Naive B cell (primary cell): ENCODE results near the gene RGS10. TPM values are rescaled to one million over a fixed set of nuclear protein-coding genes. Genes with fewer than 3 reads are reported as not detected.

ENCODE experiments used
- ATAC-seq, 2 donors: fragments of 150-1000 bp; cut with Tn5 transposase; 2 replicates each; pipeline ENCODE4 v1.10.0; 2021; ENCODE audit warnings: low read depth in 2 of 2, mild to moderate bottlenecking in 2 of 2, moderate library complexity in 2 of 2
- DNase-seq: peaks from one replicate; pipeline ENCODE4 v3.0.0; 2022
- H3K27ac Mint-ChIP-seq, 6 donors: one replicate each; pipeline ENCODE4 v1.8.0; 2020 to 2022; ENCODE audit warnings: mild to moderate bottlenecking in 6 of 6, mixed read lengths in 6 of 6, moderate library complexity in 5 of 6, inconsistent platforms in 2 of 6
- H3K27me3 Mint-ChIP-seq, 3 donors: one replicate each; pipeline ENCODE4 v1.8.0; 2021 to 2022; ENCODE audit warnings: mixed read lengths in 3 of 3, mild to moderate bottlenecking in 1 of 3
- H3K36me3 Mint-ChIP-seq, 2 donors: one replicate each; pipeline ENCODE4 v1.8.0; 2020 to 2022; ENCODE audit warnings: mixed read lengths in 2 of 2, inconsistent platforms in 1 of 2, mild to moderate bottlenecking in 1 of 2
- H3K4me1 Mint-ChIP-seq, 3 donors: one replicate each; pipeline ENCODE4 v1.8.0; 2020 to 2022; ENCODE audit warnings: mixed read lengths in 3 of 3, inconsistent platforms in 1 of 3, mild to moderate bottlenecking in 1 of 3, moderate library complexity in 1 of 3
- H3K4me3 Mint-ChIP-seq, 8 donors: one replicate each; pipeline ENCODE4 v1.8.0; 2020 to 2022; ENCODE audit warnings: mild to moderate bottlenecking in 8 of 8, mixed read lengths in 8 of 8, moderate library complexity in 8 of 8, inconsistent platforms in 2 of 8
- H3K9me3 Mint-ChIP-seq, 7 donors: one replicate each; pipeline ENCODE4 v1.8.0; 2020 to 2022; ENCODE audit warnings: mixed read lengths in 7 of 7, mild to moderate bottlenecking in 5 of 7, inconsistent platforms in 2 of 7, moderate library complexity in 1 of 7
- polyA plus RNA-seq, 6 donors: library from polyadenylated mRNA; unstranded; fragments of 300-500 nt; fragmentation: Illumina TruSeq; gene quantifications; one replicate each; pipeline ENCODE4 v1.2.3, GENCODE V29; 2021; ENCODE audit warnings: low read depth in 6 of 6

RGS10 gene
- polyA plus RNA-seq, 6 donors from 2014 or later = 15.0 to 25.0 (median 20.4) TPM

DNA sequence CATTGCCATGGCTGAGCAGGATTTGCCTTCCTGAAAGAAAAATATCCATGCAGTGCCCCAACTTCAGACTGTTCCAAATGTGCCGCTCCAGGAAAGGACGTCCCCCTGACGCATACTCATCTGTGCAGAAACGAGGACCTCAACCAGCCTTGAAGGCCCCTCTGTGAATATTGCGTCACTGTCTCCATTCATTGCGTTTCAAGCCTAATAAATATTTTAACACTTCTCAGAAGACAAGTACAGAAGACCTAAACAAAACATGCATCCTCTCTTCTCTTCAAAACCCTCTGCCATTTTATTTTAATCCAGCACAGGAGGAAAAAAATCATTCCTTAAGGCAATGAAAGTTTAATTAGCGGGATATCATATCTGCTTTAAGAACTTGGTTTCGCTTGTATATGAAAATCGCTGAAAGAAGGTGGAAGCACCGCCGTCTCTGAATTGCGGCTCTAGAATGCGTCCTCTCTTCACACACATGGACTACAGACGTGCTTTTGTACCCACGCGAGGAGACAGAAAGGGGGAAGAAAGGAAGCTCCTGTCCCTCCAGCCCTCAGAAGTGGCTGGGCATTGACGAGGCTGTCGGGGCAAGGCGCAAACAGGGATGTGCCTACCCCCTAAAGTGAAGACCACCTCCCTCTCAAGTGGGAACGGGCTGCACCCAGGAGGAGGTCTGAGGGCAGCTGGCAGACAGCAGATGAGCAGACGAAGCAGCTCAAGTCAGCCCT is 36.8 kb downstream of the RGS10 start:
- DNase-seq = no peak
- H3K36me3 Mint-ChIP-seq = no peaks in the 10 kb centered on the region

DNA sequence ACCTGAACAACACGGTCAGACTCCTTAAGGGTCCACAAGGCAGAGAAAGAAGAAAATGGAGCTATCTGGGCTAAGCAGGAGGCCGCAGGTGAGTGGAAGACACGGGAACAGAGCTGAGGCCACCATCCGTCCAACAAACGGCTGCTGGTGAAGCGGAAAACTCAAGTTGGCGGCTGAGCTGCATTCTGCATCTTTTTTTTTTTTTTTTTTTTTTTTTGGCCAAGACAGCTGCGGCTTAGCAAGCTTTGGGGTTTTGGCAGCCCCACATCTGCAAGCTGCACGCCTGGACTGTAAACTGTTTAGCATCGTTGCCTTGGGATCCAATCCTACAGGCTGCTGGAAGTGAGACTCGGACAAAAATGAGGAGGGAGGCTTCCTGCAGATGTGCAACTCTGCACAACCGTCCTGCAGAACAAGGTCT is 37.4 kb downstream of the RGS10 start:
- no peaks in the 10 kb centered on the region for H3K27me3 Mint-ChIP-seq
- H3K27ac Mint-ChIP-seq = no peak overlapping the region
- no peaks in the 10 kb centered on the region for H3K36me3 Mint-ChIP-seq
- no peaks in the 10 kb centered on the region for H3K9me3 Mint-ChIP-seq
- no peak overlapping the region for H3K4me3 Mint-ChIP-seq
- DNase-seq (no peak), ATAC-seq (no peak)
- H3K4me1 Mint-ChIP-seq = peaks cover 8 to 25% (median 17%) of the 10 kb centered on the region in 3 donors

More for the DNA sequence above, 36.8 kb downstream of the RGS10 start:
- Mint-ChIP-seq H3K27ac (no peak overlapping the region), H3K4me3 (no peak overlapping the region), H3K27me3 (no peaks in the 10 kb centered on the region), H3K9me3 (no peaks in the 10 kb centered on the region), H3K4me1 (peaks cover 8 to 24% (median 17%) of the 10 kb centered on the region in 3 donors)
- ATAC-seq = no peak

DNA sequence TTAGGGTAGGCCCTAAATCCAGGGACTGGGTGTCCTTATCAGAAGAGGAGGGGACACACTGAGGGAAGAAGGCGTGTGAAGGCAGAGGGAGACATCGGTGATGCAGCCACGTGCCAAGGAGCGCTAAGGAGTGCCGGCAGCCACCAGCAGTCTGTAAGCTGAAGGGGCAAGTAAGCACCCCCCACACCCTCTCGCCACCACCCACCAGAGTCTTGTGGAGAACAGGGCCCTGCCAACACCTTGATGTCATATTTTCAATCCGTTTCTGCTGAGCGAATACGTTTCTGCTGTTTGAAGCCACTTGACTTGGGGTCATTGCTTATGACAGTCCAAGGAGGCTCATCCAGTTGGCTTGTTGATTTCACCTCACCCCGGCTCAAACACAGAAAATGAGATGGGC is 37.9 kb downstream of the RGS10 start:
- no peak for ATAC-seq
- H3K27ac Mint-ChIP-seq = peak overlapping the region in 1 of 6 donors; percentile 76
- H3K4me1 Mint-ChIP-seq = peaks cover 8 to 25% (median 17%) of the 10 kb centered on the region in 3 donors
- no peaks in the 10 kb centered on the region for H3K36me3 Mint-ChIP-seq
- H3K9me3 Mint-ChIP-seq = no peaks in the 10 kb centered on the region
- DNase-seq = no peak
- H3K27me3 Mint-ChIP-seq = no peaks in the 10 kb centered on the region
- no peak overlapping the region for H3K4me3 Mint-ChIP-seq

DNA sequence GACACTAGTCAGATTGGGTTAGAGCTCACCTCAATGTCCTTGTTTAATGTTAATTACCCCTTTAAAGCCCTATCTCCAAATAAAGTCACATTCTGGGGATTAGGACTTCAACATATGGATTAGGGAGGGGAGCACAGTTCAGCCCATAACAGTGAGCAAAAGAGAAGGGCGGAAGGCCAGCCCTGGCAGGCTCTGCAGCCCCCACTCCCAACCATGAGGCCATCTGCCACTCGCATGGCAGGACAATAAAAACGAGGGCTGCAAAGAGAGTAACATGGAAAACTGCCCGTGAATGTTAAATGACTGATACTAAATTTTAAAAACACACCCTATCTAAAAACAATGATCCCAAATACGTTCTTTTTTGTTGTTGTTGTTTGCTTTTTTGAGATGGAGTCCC is 38.7 kb downstream of the RGS10 start:
- H3K27me3 Mint-ChIP-seq = no peaks in the 10 kb centered on the region

DNA sequence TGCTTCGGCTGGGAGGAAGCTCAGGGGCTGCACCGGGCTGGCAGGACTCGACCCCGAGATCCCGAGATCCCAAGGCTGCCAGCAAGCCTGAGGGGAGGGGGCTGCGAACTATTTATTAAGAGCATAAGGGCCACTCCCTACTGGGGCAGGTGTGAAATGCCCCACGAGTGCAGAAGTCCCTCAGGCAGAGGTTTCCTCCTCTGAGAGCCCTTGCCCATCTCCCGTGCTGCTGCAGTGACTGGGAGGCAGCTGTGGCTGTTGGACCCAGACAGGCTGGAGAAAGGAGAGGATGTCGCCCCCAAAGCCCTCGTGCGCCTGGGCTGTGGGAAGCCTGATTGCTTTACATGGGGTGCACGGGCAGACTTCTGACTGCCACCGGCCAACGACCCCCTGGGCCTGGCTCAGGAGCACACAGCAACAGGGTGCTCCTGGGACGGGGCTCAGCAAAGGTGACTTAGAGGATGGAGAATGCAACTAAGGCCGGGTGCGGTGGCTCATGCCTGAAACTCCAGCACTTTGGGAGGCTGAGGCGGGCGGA is 39.8 kb downstream of the RGS10 start:
- Mint-ChIP-seq H3K9me3 (no peaks in the 10 kb centered on the region), H3K27me3 (no peaks in the 10 kb centered on the region), H3K36me3 (no peaks in the 10 kb centered on the region), H3K4me1 (peaks cover 8 to 25% (median 17%) of the 10 kb centered on the region in 3 donors), H3K4me3 (peak overlapping the region in 2 of 8 donors; percentile 50 to 56), H3K27ac (no peak overlapping the region)
- ATAC-seq (no peak), DNase-seq (no peak)

More for the DNA sequence above, 38.7 kb downstream of the RGS10 start:
- ATAC-seq (no peak), DNase-seq (no peak)
- H3K4me1 Mint-ChIP-seq = peaks cover 8 to 25% (median 17%) of the 10 kb centered on the region in 3 donors
- peak overlapping the region in 1 of 6 donors; percentile 58 for H3K27ac Mint-ChIP-seq
- no peak overlapping the region for H3K4me3 Mint-ChIP-seq
- H3K36me3 Mint-ChIP-seq = no peaks in the 10 kb centered on the region
- H3K9me3 Mint-ChIP-seq = no peaks in the 10 kb centered on the region

DNA sequence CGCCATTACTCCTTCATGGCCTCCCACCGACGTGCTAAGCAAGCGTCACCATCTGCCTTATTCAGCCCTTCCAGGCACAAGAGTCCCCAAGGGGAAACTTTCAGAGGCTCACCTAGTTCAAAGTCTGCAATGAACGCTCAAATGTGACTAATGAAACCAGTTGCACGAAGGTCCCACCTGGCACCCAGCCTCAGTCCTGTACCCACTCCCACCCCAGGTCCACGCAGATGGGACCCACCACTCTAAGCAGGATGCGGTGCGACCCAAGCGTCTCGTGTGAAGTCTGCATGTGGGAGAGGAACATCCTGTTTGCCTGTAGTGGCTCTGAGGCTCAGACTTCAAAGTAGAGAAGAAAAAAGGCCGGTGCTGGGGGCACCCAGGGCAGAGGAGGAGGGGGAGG is 40.3 kb downstream of the RGS10 start:
- Mint-ChIP-seq H3K4me3 (peak overlapping the region in 5 of 8 donors; percentile 33 to 74 (median 52)), H3K27ac (peak overlapping the region in 3 of 6 donors; percentile 67 to 76 (median 69)), H3K9me3 (no peaks in the 10 kb centered on the region), H3K27me3 (no peaks in the 10 kb centered on the region), H3K36me3 (no peaks in the 10 kb centered on the region), H3K4me1 (peaks cover 8 to 25% (median 17%) of the 10 kb centered on the region in 3 donors)
- DNase-seq (peak; percentile 18), ATAC-seq (peak; percentile 63 to 70)

DNA sequence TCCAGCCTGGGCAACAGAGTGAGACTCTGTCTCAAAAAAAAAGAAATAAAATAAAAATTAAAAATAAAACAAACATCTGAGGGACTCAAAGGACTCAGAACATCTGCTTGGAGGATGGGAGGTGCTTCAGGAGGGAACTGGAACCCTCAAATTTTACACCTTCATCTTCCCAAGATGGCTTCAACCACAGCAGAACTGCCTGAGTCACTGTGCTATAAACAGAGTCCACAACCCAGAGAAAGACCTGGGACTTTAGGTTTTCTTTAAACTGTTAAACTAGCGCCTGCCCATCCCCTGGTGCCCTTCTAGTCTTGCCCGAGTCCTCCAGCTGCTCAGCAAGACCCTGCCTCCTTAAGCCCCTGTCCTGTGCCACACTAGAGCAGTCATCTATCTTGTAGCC is 40.8 kb downstream of the RGS10 start:
- DNase-seq (no peak), ATAC-seq (no peak)
- Mint-ChIP-seq H3K27ac (peak overlapping the region in 3 of 6 donors; percentile 69 to 87 (median 76)), H3K9me3 (no peaks in the 10 kb centered on the region), H3K27me3 (no peaks in the 10 kb centered on the region), H3K36me3 (no peaks in the 10 kb centered on the region), H3K4me1 (peaks cover 8 to 25% (median 17%) of the 10 kb centered on the region in 3 donors), H3K4me3 (peak overlapping the region in 2 of 8 donors; percentile 67 to 74)

DNA sequence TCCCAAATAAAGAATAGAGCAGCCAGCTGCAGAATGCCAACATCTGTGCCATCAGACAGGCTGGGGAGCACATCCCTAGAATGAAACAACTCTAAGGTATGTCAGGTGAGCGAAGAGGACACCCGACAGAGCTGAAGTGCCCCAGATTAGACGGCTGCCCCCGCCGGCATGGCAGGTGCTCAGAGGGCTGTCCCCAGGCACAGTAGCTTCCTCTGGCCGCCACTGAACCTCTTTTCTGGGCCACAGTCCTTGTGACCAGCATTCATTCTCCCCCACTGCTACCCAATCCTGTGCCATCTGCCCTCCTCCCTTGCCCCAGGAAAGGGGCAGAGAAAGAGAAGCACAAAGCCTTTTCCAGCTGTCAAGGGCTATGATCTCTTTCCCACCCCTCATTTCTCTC is 41.7 kb downstream of the RGS10 start:
- no peak for DNase-seq
- no peaks in the 10 kb centered on the region for H3K27me3 Mint-ChIP-seq
- H3K9me3 Mint-ChIP-seq = no peaks in the 10 kb centered on the region
- H3K4me1 Mint-ChIP-seq = peaks cover 8 to 25% (median 17%) of the 10 kb centered on the region in 3 donors
- H3K36me3 Mint-ChIP-seq = no peaks in the 10 kb centered on the region
- peak overlapping the region in 1 of 6 donors; percentile 38 for H3K27ac Mint-ChIP-seq
- H3K4me3 Mint-ChIP-seq = no peak overlapping the region
- ATAC-seq = no peak

DNA sequence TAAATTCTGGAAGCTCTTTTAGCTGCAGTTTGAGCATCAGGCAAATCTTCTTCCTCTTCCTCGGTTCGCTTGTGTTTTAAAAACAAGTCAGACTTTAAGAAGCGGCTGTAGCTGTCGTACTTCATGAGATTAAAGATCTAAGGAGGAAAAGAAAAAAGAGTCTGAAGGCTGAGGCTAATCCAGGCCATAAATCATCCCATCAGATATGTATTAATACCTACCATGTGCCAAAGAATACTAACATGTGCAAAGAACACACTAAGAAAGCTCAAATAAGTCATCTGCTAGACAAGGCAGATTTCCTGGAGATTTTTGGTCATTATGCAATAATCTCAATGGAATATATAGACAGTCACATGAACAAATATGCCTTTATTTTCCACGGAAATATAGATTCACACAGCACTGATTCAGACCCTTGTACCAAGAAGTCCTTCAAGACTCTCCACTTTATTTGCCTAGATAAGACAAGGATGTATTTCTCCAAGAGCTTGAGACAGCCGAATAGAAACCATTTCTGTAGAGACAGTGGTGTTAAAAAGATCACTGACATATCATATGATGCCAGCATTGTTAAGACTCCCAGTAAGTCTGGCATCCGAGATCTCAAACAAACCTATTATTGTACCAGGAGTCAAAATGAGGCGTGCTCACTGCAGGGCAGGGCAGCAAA is 42.3 kb downstream of the RGS10 start:
- no peaks in the 10 kb centered on the region for H3K9me3 Mint-ChIP-seq
- no peaks in the 10 kb centered on the region for H3K36me3 Mint-ChIP-seq
- no peaks in the 10 kb centered on the region for H3K27me3 Mint-ChIP-seq
- H3K4me3 Mint-ChIP-seq = peak overlapping the region in 1 of 8 donors; percentile 20
- no peak for DNase-seq
- no peak overlapping the region for H3K27ac Mint-ChIP-seq
- H3K4me1 Mint-ChIP-seq = peaks cover 8 to 25% (median 17%) of the 10 kb centered on the region in 3 donors
- no peak for ATAC-seq

DNA sequence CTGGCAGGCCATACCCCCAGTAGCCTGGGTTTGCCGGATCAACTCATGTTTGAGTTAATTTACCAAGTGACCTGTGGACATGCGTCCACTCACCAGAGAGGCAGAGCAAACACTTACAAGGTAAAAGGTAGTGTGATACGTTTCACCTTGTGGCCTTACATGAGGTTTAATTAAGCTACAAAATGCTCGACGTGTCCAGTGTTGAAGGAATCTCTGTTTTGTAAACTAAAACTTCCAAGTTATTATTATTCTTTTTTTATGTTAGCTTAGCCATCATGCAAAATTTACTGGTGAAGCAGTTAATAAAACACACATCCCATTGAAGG is 42.9 kb downstream of the RGS10 start:
- Mint-ChIP-seq H3K4me3 (no peak overlapping the region), H3K27me3 (no peaks in the 10 kb centered on the region), H3K9me3 (no peaks in the 10 kb centered on the region), H3K27ac (no peak overlapping the region), H3K36me3 (no peaks in the 10 kb centered on the region), H3K4me1 (peaks cover 8 to 25% (median 17%) of the 10 kb centered on the region in 3 donors)
- DNase-seq = no peak
- no peak for ATAC-seq

DNA sequence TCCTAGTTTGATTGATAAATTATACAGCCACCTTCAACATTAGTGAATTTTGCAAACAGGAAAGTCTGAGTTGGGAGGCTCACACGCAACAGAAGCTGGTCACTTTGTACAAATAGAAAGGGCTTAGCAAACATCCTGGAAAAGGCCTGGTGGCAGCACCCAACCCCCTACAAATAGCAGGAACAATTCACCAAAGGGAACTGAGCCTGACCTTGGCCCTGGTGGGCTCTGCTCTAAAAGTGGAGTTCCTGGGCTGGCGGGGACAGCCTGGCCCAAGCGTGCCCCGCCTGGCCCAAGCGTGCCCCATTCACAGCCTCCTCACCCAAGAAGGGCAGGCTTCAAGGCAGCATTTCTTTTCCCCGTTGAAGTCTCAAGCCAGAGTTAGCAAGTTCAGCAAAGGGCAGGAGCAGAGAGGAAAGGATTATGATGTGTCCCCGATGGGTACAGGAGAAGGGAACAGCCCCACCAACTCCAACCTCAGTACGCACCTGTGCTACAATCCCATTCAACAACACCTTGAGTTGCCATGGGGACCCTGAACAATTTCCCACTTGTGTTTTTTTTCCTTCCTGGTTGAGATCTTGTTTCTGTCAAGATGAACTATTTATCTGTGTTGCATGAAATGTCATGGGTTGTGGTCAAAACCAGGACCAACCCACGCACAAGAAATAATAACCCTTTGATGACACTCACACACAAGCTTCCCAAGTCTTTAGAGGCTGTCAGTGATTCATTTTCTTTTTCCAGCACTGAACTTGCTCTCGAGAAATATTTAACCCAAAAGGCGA is 43.4 kb downstream of the RGS10 start:
- no peak overlapping the region for H3K4me3 Mint-ChIP-seq
- H3K9me3 Mint-ChIP-seq = no peaks in the 10 kb centered on the region
- H3K27me3 Mint-ChIP-seq = no peaks in the 10 kb centered on the region
- peaks cover 8 to 25% (median 17%) of the 10 kb centered on the region in 3 donors for H3K4me1 Mint-ChIP-seq
- no peak overlapping the region for H3K27ac Mint-ChIP-seq
- no peaks in the 10 kb centered on the region for H3K36me3 Mint-ChIP-seq
- no peak for DNase-seq
- ATAC-seq = no peak

DNA sequence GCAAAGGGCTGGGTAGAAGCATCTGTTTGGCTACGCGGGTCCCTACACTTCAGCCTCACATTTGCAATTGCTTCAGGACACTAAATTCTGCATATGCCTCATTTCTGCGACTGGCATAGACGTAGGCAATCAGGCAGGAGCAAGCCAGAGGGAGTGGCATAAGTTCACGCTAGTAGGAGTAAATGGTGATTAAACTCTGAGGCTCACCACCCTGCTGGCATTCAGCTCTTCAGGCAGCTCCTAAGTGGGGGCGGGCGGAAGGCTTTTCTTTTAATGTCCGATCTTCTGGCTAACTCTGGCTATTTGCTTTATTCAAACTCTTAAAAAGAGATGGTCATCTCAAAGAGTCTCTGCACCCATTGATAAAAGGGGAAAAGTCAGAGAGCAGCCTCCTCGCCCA is 45.3 kb downstream of the RGS10 start:
- no peaks in the 10 kb centered on the region for H3K9me3 Mint-ChIP-seq
- DNase-seq = no peak
- no peaks in the 10 kb centered on the region for H3K36me3 Mint-ChIP-seq
- H3K4me1 Mint-ChIP-seq = peaks cover 5 to 18% (median 10%) of the 10 kb centered on the region in 3 donors
- no peak overlapping the region for H3K4me3 Mint-ChIP-seq
- no peaks in the 10 kb centered on the region for H3K27me3 Mint-ChIP-seq
- no peak for ATAC-seq
- H3K27ac Mint-ChIP-seq = no peak overlapping the region

DNA sequence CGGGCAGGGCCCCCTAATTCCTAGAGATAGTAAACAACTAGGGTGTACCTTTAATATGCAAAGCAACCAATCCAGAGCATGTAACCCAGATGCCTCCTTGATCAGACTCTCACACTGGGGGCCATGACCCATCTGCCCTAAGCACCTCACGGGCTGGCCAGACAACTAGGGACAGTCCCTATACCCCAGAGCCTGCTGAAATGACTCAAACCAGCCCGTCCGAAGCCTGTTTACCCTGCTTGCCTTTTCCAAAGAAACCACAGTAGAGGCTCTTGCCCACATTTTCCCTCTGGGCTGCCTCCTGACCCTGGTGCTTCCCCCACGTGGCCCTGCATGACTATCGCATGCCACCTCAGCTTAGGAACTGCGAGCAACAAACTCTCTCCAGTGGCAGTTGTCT is 46.2 kb downstream of the RGS10 start:
- no peaks in the 10 kb centered on the region for H3K36me3 Mint-ChIP-seq
- no peaks in the 10 kb centered on the region for H3K27me3 Mint-ChIP-seq
- DNase-seq = no peak
- peaks cover 0 to 12% (median 4%) of the 10 kb centered on the region in 3 donors for H3K4me1 Mint-ChIP-seq
- no peak for ATAC-seq
- no peak overlapping the region for H3K27ac Mint-ChIP-seq
- no peaks in the 10 kb centered on the region for H3K9me3 Mint-ChIP-seq
- no peak overlapping the region for H3K4me3 Mint-ChIP-seq
